GM12872 (cell line): ENCODE data around the gene EPHA4.

Experiments
- CTCF ChIP-seq: IDR thresholded peaks from 3 replicates; pipeline ENCODE4 v1.5.1; 2011; ENCODE audit warnings: low read depth, mild to moderate bottlenecking, low read length, moderate library complexity; ENCODE audit not compliant: insufficient read depth

EPHA4 gene

GRCh38 chr2:221377597-221377996 lies 194.5 kb downstream of the EPHA4 start:
- TF ChIP-seq CTCF: no peak

- no peak for TF ChIP-seq CTCF
Measured at GRCh38 chr2:221377066-221377465, 195.0 kb downstream of the EPHA4 start.

- no peak for TF ChIP-seq CTCF
Measured at GRCh38 chr2:221374234-221374633, 197.9 kb downstream of the EPHA4 start.

- TF ChIP-seq CTCF: no peak
Measured at GRCh38 chr2:221372907-221373306, 199.2 kb downstream of the EPHA4 start.

GRCh38 chr2:221372159-221372884 lies 199.8 kb downstream of the EPHA4 start:
- TF ChIP-seq CTCF: no peak

GRCh38 chr2:221371347-221371746 lies 200.8 kb downstream of the EPHA4 start:
- no peak for TF ChIP-seq CTCF

- TF ChIP-seq CTCF: no peak
Measured at GRCh38 chr2:221370857-221371211, 201.3 kb downstream of the EPHA4 start.
